Erythroblast (primary cell): ENCODE data around the gene TALDO1.

Experiments used
- GATA1 ChIP-seq: IDR thresholded peaks from 2 replicates; pipeline ENCODE4 v1.6.1; 2011; ENCODE audit warnings: low read depth, mild to moderate bottlenecking, control low read depth, low read length, moderate library complexity
- POLR2A ChIP-seq: IDR thresholded peaks from 2 replicates; pipeline ENCODE4 v1.6.1; 2011; ENCODE audit warnings: mild to moderate bottlenecking, low read length

- TF ChIP-seq POLR2A, result no peak
- no peak for TF ChIP-seq GATA1
Observed at GRCh38 chr11:776561-777287, 29.5 kb downstream of the TALDO1 start.
